Embryonic facial prominence (tissue), 1 donor: ENCODE results near the gene CARD9.

ENCODE experiments used
- DNase-seq: peaks from one replicate; pipeline ENCODE4 v3.0.0-alpha.2; 2016; ENCODE audit errors: extremely low spot score

CARD9 gene

DNA sequence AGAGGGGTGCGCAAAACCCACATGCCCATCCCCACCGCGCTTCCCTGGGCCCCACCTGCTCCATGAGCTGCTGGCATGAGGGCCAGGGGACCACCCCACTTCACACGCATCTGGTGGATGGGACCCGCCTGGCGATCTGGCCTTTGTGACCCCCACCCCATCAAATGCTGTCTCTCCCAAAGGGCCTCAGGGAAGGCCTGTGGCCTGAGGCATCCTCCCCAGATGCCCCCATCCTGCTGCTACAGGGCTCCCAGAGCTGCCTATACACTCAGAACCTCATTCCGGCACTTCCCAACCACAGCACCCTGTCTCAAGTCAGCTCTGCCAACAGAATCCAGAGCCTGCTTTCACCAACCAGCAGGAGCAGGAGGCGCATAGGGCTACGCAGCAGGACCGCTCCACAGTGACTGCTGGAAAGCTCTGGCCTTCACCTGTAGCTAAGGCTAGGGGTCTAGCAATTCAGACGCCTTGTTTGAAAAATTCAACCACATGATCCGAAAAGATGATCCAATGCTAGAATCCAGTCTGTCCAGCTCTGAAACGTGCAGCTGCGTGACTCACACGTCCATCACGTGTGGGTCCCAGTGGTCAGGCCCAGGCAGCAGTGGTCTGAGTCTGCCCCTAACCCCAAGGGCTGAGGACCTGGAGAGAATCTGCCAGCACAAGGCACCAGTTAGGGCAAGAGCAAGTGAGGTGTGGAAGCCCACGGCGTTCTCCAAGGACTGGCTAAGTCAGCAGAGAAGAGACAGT lies 27.9 kb upstream of the CARD9 start:
- DNase-seq = no peak

DNA sequence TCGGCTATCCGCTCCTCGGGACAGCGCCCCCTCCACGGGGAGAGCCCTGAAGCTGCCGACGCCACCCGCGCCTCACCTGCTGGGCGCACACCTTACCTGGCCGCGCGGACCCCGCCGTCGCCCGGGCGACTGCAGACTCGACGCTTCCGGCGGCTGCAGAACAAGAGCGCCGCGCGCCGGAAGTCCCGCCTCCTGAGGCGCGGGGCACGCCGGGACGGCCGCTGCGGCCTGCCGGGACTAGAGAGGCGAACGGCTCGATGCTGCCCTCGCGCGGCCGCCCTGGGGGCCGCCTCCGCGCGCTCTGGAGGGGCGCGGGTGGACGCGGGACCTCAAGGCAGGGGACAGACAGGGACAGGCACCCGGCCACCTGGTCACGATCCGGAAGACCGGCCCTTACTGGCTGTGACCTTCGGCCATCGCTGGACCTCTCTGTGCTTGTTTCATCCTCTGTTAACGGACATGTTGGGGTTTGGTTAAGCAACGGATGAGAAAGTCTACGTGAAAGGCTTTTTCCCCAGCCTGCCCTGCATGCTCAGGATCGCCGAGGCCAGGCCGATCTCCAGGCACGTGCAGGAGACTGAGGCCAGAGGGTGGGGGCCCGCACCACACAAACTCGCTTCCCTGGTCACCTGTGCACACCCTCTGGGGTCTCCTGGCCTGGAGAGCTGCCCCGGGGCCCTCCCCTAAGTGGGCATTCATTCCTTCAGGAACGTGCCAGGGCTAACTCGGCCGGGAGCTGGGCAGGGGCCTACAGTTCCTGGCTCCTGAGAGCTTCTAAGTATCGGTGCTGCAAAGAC lies 26.8 kb upstream of the CARD9 start, which contains the start of gene SNAPC4:
Gene SNAPC4, minus strand, starts transcription at position 133 of the 797 bp plus-strand sequence. CDS start 1,742 bp downstream, outside the sequence.
- DNase-seq = peak; percentile 76

- no peak for DNase-seq
Observed at GRCh38 chr9:136399176-136400037, 25.9 kb upstream of the CARD9 start.

DNA sequence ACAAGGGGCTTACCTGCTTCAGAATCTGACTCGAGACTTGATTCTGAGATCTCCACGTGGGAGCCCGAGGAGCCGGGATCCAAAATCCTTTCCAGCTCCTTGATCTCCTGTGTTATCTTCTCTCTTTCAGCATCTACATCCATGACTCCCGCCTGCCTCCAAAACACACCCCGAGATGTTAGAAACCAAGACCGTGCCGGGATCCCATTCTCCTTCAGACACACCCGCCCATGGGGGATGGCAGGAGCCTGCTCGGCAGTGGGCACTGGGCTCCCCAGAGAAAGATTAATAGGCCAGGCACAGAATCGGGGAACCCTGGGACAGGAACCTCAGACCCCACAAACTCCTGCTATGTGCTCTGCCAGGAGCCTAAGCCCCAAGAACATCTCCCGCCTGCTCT lies 24.8 kb upstream of the CARD9 start:
- DNase-seq = no peak

DNA sequence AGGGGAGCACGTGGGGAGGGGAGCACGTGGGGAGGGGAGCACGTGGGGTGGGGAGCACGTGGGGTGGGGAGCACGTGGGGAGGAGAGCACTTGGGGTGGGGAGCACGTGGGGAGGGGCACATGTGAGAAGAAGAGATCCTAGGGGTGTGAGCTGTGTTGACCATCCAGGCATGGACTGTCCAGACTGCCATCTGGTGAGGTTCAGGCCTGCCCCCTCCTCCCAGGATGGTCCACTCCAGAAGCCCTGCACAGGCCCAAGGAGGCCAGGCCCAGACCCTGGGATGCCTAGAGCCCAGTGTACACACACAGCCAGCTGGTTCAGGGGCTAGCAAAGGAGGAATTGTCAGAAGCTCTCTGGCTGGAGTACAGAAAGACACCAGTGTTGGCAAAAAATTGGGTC lies 24.2 kb upstream of the CARD9 start:
- no peak for DNase-seq

- no peak for DNase-seq
Observed at GRCh38 chr9:136396219-136396515, 22.7 kb upstream of the CARD9 start.

DNA sequence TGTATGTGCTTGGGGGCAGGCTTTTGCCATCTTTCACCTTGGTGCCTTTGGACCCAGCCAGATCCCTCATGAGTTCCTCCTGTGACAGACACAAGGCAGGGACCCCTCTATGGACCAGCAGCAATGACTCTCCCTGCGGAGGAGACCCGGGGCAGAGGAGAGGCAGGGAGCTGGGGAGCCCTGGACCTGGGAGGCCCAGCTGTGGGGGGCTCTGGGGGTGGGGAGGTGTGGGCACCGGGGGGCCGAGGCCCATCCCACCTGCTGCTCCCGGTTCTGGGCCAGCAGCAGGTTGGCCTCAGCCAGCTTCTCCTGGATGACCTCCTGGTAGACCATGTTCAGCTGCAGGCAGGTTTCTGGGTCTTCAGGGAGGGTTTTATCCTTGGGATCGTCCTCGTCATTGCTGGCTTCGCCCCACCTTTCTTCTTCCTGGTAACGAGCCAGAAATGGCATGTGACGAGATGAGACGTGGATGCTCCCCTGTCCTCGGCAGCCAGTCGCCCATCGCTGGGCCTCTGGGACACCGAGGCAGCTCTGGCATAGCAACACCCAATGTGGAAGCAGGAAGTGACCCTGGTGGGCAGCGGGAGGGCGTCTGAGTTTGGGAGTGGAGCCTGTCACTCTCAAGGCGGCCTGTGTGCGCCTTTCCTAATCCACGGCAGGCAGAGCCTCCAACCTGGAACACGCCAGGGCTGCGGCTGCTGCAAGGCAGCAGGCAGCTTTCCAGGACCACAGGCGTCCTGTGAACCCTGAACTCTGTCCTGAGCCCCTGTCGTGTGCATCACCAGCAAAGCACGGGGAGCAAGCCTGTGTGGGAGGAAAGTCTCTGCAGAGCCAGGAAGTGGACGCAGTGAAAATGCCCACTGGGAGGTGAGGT lies 22.1 kb upstream of the CARD9 start:
- no peak for DNase-seq

DNA sequence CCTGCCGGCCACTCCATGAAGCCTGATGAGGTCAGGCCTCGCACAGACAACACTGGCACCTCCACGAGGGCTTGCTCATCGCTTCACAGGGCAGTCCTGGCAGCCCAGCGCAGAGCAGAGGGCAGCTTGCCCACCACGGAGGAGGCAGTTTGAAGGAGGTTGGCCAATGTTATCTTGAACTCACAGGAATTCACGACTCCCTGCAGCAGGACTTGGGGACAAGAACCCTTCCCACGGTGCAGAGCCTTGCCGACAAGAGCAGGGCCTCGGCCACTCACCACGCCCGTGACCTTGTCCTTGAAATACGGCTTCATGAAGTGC lies 21.5 kb upstream of the CARD9 start:
- DNase-seq = no peak

GRCh38 chr9:136394312-136395019 lies 21.0 kb upstream of the CARD9 start:
- DNase-seq = no peak

GRCh38 chr9:136393531-136393930 lies 20.1 kb upstream of the CARD9 start:
- no peak for DNase-seq

DNA sequence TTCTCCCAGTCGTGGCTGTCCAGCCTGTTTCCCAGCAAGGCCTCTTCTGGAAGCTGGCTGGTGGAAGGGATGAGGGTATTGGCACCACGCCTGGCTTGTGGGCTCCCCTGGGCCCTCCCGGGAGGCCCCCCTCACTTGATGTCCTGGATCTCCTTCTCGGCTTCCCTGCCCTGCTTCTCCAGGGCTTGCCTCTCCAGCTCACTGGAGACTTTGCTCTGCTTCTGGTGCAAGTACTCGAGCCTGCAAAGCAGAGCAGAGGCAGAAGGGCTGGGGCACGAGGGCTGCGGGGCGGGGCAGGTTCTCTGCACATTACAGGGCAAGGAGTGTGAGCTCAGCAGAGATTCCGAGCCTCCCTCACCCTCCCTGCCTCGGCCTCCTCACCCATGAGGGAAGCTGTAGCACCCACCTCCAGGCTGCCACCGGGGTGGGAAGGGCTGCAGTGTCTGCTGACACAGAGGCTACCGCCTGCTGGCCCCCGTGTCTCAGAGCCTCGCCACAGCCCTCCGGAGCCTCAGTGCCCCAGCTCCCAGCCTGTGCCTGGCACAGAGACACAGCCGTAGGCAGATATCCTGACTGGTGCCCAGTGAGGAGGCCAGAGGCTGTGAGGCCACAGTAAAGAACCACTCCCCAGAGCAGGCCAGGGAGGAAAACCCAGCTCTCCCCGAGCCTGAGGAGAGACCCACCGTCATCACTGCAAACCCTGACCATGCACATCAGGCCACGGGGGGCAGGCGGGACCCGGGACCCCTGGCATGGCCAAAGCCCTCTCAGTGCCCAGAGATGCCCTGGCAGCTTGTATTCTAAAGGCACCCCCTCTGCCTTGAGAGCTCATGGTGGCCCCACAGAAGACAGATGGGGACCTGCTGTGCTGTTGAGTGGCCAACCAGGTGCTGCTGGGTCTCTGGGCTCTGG lies 19.3 kb upstream of the CARD9 start:
- DNase-seq = no peak

DNA sequence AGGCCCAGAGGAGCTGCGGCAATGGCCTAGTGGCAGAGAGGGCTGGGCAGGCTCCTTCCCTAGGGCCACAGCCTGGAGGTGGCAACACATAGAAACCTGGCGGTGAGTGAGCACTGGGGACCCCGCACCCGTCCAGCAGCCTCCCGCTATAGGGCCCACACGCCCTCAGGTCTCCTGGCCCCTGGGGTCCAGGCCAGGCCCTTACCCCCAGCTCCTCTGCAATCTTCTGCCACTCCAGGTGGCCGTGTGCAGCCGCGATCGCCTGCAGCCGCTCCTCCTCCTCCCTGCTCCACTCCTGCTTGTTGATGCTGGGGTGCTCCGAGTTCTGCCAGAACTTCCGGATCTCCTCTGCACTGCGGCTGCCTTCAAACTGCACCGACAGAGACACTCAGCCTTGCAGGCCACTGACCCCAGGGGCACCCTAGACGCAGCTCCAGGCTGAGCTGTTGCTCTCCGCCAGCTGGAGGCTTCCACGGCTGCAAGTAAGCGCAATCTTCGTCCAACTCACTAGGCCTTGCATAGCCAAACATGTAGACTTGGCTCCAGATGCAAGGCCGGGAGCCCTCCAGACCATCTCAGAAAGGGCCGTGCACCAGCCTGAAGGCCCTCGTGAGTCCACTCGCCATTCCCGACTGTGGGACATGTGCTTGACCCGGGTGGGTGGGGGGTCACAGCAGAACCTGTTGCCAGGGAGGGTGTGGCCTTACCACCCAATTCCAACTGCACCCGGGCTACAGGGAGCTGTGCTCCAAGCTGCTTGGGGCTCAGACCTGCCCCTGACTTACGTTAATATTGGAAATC lies 18.5 kb upstream of the CARD9 start:
- no peak for DNase-seq

DNA sequence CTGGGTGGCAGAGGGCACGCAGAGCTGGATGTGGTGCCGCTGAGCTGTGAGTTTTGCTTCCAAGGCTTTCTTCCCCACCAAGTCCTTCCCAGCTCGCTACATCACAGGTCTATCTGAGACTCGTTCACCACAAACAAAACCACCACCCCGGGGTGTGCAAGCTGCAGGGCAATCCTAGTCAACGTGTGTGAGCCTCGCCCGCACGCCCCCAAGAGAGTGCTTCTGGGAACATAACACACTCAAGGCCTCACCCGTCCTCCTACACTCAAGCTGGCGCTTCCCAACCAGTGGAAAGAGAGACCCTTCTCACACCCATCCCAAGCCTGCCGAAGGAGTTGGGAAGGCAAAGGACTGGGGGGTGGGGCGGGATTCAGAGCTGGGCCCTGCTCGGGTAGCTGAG lies 15.9 kb upstream of the CARD9 start:
- DNase-seq = no peak

DNA sequence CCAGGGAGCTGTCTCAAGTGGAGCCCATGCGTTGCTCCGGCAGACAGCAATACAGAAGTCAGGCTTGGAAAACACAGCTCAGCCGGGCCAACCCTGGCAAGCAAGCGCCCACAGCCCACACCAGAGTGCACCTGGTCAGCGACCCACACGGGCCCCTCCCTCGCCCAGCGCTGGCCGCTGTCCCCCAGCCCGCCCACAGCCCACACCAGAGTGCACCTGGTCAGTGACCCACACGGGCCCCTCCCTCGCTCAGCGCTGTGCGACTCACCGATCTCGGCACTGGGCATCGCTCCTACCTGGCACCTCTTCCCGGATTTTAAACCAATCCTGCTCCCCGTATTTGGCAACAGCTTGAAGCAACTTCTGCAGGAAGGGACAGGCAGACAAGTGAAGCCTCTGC lies 13.7 kb upstream of the CARD9 start:
- DNase-seq = no peak

GRCh38 chr9:136386018-136386417 lies 12.5 kb upstream of the CARD9 start:
- DNase-seq = no peak

DNA sequence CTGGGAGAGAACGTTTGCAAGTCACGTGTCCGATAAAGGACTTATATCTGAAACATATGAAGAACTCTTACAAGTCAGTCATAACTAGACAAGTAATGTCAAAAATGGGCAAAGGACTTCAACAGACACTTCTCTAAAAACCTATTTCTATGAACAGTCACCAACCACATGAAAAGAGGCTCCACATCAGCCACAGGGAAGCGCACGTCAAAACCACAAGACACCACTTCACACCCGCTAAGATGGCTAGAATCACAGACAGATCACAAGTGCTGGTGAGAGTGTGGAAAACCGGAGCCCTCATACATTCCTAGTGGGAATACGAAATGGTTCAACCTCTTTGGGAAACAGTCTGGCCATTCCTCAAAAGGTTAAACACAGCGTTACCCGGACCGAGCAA lies 11.5 kb upstream of the CARD9 start:
- DNase-seq = no peak

DNA sequence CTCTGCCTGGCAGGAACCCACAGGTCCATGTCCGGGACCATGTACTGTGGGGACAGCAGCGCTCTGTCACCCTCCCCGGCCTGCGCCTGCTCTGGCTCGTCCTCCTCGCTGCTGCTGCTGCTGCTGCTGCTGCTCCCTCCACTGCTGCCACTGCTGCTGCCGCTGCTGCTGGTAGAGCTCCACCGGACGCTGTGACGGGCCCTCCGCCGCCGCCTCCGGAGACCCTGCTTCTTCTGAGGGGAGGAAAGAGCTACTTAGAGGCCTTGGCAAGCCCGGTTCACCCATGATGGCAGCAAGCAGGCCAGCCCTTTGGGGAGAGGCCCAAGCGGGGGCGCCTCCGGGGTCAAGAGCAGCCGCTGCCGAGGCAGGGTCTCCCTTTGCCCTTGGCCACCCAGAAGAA lies 10.0 kb upstream of the CARD9 start:
- no peak for DNase-seq

GRCh38 chr9:136381966-136382513 lies 8.6 kb upstream of the CARD9 start:
- DNase-seq = no peak

DNA sequence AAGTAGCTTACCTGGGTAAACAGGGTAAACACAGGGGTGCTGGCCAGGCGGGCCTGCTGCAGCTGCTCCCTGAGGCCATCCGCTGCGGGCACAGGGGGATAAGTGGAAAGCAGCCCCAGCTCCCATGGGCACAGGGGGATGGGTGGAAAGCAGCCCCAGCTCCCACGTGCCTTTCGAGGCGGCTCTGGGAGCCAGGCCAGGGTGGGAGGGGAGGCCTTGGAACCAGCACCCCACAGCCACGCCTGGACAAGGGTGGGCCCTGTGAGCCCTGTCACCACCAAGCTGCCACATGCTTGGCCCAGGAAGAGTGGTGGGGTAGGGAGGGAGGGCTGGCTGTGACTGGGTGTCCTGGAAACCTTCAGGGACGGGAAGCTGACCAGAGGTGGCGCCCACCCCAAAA lies 7.8 kb upstream of the CARD9 start:
- no peak for DNase-seq
